IMR-90 (cell line): ENCODE measurements around the gene SEMA6D.

Experiments used
- BHLHE40 ChIP-seq: fragments of 150-350 bp; IDR thresholded peaks from 2 replicates; pipeline ENCODE4 v1.6.1; 2016; ENCODE audit warnings: mild to moderate bottlenecking, low read depth, low read length
- CEBPB ChIP-seq: IDR thresholded peaks from 2 replicates; pipeline ENCODE4 v1.6.1; 2012; ENCODE audit warnings: low read depth, low read length, improper control_type of control experiment
- CHD1 ChIP-seq: IDR thresholded peaks from 2 replicates; pipeline ENCODE4 v1.6.1; 2012; ENCODE audit warnings: low read depth, low read length, improper control_type of control experiment
- MAFK ChIP-seq: IDR thresholded peaks from 2 replicates; pipeline ENCODE4 v1.6.1; 2012; ENCODE audit warnings: low read depth, low read length, improper control_type of control experiment
- MAZ ChIP-seq: IDR thresholded peaks from 2 replicates; pipeline ENCODE4 v1.6.1; 2012; ENCODE audit warnings: low read depth, mild to moderate bottlenecking, low read length, improper control_type of control experiment, moderate library complexity, borderline replicate concordance
- MXI1 ChIP-seq: IDR thresholded peaks from 2 replicates; pipeline ENCODE4 v1.6.1; 2012; ENCODE audit warnings: low read depth, mild to moderate bottlenecking, low read length, moderate library complexity, borderline replicate concordance
- NFE2L2 ChIP-seq: fragments of 150-350 bp; IDR thresholded peaks from 2 replicates; pipeline ENCODE4 v1.6.1; 2016; ENCODE audit warnings: low read depth, mild to moderate bottlenecking, low read length
- POLR2A ChIP-seq: IDR thresholded peaks from 2 replicates; pipeline ENCODE4 v1.6.1; 2012; ENCODE audit warnings: mild to moderate bottlenecking, low read depth, low read length
- RAD21 ChIP-seq: IDR thresholded peaks from 2 replicates; pipeline ENCODE4 v1.6.1; 2012; ENCODE audit warnings: low read length, improper control_type of control experiment
- SMC3 ChIP-seq: fragments of 150-350 bp; IDR thresholded peaks from 2 replicates; pipeline ENCODE4 v1.6.1; 2016; ENCODE audit warnings: low read depth, mild to moderate bottlenecking, antibody characterized with exemption, low read length, moderate library complexity
- TF ChIP-seq, protein P1 (sequence below): conservative IDR thresholded peaks from 2 replicates; pipeline ENCODE4 v1.5.1; 2012; ENCODE audit warnings: mild to moderate bottlenecking, low read depth, low read length, improper control_type of control experiment
- TF ChIP-seq, protein P2 (sequence below): fragments of 150-350 bp; IDR thresholded peaks from 2 replicates; pipeline ENCODE4 v1.6.1; 2016; ENCODE audit warnings: low read depth, mild to moderate bottlenecking, low read length, moderate library complexity, borderline replicate concordance

DNA sequence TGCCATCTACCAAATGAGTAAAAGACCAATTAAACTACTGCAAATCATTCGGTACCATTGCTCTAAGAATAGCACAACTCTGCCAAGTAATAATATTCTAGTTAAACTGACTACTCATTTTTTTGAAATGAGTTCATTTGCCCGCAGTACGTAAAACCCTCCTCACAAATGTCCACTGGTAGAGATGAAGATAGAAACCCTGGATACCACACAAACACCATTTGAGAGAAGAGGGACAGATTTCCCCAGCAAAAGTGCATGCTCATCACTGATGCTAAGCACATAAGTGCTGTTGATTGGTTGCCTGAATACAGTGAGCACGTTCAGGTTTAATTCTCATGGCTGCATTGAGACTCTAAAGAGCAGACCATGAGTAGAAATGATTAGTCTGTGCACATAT, 34.6 kb upstream of the SEMA6D start:
- TF ChIP-seq, protein P1, sequence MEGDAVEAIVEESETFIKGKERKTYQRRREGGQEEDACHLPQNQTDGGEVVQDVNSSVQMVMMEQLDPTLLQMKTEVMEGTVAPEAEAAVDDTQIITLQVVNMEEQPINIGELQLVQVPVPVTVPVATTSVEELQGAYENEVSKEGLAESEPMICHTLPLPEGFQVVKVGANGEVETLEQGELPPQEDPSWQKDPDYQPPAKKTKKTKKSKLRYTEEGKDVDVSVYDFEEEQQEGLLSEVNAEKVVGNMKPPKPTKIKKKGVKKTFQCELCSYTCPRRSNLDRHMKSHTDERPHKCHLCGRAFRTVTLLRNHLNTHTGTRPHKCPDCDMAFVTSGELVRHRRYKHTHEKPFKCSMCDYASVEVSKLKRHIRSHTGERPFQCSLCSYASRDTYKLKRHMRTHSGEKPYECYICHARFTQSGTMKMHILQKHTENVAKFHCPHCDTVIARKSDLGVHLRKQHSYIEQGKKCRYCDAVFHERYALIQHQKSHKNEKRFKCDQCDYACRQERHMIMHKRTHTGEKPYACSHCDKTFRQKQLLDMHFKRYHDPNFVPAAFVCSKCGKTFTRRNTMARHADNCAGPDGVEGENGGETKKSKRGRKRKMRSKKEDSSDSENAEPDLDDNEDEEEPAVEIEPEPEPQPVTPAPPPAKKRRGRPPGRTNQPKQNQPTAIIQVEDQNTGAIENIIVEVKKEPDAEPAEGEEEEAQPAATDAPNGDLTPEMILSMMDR = no peak
- TF ChIP-seq CHD1 (no peak), CEBPB (no peak), NFE2L2 (no peak), POLR2A (no peak), BHLHE40 (no peak), MXI1 (no peak), MAZ (no peak), MAFK (no peak), RAD21 (no peak), SMC3 (no peak)
- TF ChIP-seq, protein P2, sequence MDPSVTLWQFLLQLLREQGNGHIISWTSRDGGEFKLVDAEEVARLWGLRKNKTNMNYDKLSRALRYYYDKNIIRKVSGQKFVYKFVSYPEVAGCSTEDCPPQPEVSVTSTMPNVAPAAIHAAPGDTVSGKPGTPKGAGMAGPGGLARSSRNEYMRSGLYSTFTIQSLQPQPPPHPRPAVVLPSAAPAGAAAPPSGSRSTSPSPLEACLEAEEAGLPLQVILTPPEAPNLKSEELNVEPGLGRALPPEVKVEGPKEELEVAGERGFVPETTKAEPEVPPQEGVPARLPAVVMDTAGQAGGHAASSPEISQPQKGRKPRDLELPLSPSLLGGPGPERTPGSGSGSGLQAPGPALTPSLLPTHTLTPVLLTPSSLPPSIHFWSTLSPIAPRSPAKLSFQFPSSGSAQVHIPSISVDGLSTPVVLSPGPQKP = no peak
